Mesenchymal stem cell (in vitro differentiated cells and primary cell): Measurements from ENCODE around the gene GPX1.
A peak's percentile ranks its signal among the peaks of the same experiment; 100 is the strongest.

Experiments
- DNase-seq: peaks from one replicate; pipeline ENCODE4 v3.0.0-alpha.2; 2013
- H2AFZ ChIP-seq: one replicate; pipeline ENCODE4 v1.6.1; 2013; ENCODE audit warnings: low read depth, mild to moderate bottlenecking, control low read depth, inconsistent platforms, low read length, moderate library complexity
- H2AK5ac ChIP-seq: 2 replicates; pipeline ENCODE4 v1.6.1; 2013; ENCODE audit warnings: low read length, moderate library complexity, mild to moderate bottlenecking, inconsistent platforms; ENCODE audit not compliant: severe bottlenecking
- H2BK120ac ChIP-seq: one replicate; pipeline ENCODE4 v1.6.1; 2013; ENCODE audit warnings: low read depth, mild to moderate bottlenecking, inconsistent platforms, low read length, moderate library complexity
- H2BK12ac ChIP-seq, 2 experiments: one replicate each; pipeline ENCODE4 v1.6.1; 2013; ENCODE audit warnings: inconsistent platforms in 2 of 2, low read length in 2 of 2, mild to moderate bottlenecking in 2 of 2, moderate library complexity in 2 of 2, control low read depth in 1 of 2
- H2BK15ac ChIP-seq: one replicate; pipeline ENCODE4 v1.6.1; 2013; ENCODE audit warnings: mild to moderate bottlenecking, low read depth, inconsistent platforms; ENCODE audit not compliant: poor library complexity, severe bottlenecking
- H2BK5ac ChIP-seq: 2 replicates; pipeline ENCODE4 v1.6.1; 2013; ENCODE audit warnings: low read depth, mild to moderate bottlenecking, low read length, control low read depth, inconsistent platforms; ENCODE audit not compliant: poor library complexity, severe bottlenecking
- H3K14ac ChIP-seq, 2 experiments: one replicate each; pipeline ENCODE4 v1.6.1; 2013; ENCODE audit warnings: inconsistent platforms in 2 of 2, low read length in 2 of 2, control low read depth in 1 of 2, mild to moderate bottlenecking in 1 of 2, moderate library complexity in 1 of 2
- H3K18ac ChIP-seq, 2 experiments: one replicate each; pipeline ENCODE4 v1.6.1; 2013; ENCODE audit warnings: inconsistent platforms in 2 of 2, low read length in 2 of 2, control low read depth in 1 of 2, low read depth in 1 of 2, mild to moderate bottlenecking in 1 of 2
- H3K23ac ChIP-seq, 2 experiments: one replicate each; pipeline ENCODE4 v1.6.1; 2013; ENCODE audit warnings: inconsistent platforms in 2 of 2, low read length in 2 of 2, mild to moderate bottlenecking in 2 of 2, moderate library complexity in 2 of 2, control low read depth in 1 of 2
- H3K27ac ChIP-seq: 2 replicates; pipeline ENCODE4 v1.5.1; 2013; ENCODE audit warnings: mild to moderate bottlenecking, moderate library complexity, low read length, control low read depth, inconsistent platforms; ENCODE audit not compliant: poor library complexity, severe bottlenecking
- H3K27me3 ChIP-seq, 2 experiments: 2 replicates each; pipeline versions ENCODE4 v1.6.1 to v1.7.0; 2013; ENCODE audit warnings: low read length in 2 of 2, mild to moderate bottlenecking in 2 of 2, moderate library complexity in 2 of 2, control low read depth in 1 of 2, inconsistent platforms in 1 of 2; ENCODE audit not compliant: control insufficient read depth in 1 of 2, insufficient read depth in 1 of 2
- H3K36me3 ChIP-seq, 2 experiments: 2 replicates each; pipeline versions ENCODE4 v1.6.1 to v1.7.0; 2013; ENCODE audit warnings: low read length in 2 of 2, control low read depth in 1 of 2, inconsistent platforms in 1 of 2, low read depth in 1 of 2, mild to moderate bottlenecking in 1 of 2; ENCODE audit not compliant: insufficient read depth in 2 of 2, control insufficient read depth in 1 of 2
- H3K4ac ChIP-seq, 2 experiments: one replicate each; pipeline ENCODE4 v1.6.1; 2013; ENCODE audit warnings: inconsistent platforms in 2 of 2, low read length in 2 of 2, mild to moderate bottlenecking in 2 of 2, moderate library complexity in 2 of 2, control low read depth in 1 of 2, low read depth in 1 of 2
- H3K4me1 ChIP-seq: 2 replicates; pipeline ENCODE4 v1.6.1; 2013; ENCODE audit warnings: low read depth, low read length, control low read depth; ENCODE audit not compliant: control insufficient read depth, insufficient read depth
- H3K4me2 ChIP-seq: 2 replicates; pipeline ENCODE4 v1.6.1; 2013; ENCODE audit warnings: low read length, mild to moderate bottlenecking, inconsistent platforms; ENCODE audit not compliant: poor library complexity, severe bottlenecking
- H3K4me3 ChIP-seq, 2 experiments: 2 replicates each; pipeline versions ENCODE4 v1.5.1 to v1.7.0; 2013; ENCODE audit warnings: low read length in 2 of 2, mild to moderate bottlenecking in 2 of 2, control low read depth in 1 of 2, low read depth in 1 of 2; ENCODE audit not compliant: insufficient read depth in 1 of 2
- H3K79me1 ChIP-seq: replicated peaks from 2 replicates; pipeline ENCODE4 v1.6.1; 2013; ENCODE audit warnings: mild to moderate bottlenecking, control low read depth, low read length, inconsistent platforms; ENCODE audit not compliant: poor library complexity, severe bottlenecking
- H3K9ac ChIP-seq: 2 replicates; pipeline ENCODE4 v1.7.0; 2013; ENCODE audit warnings: mild to moderate bottlenecking, low read length, moderate library complexity
- H3K9me3 ChIP-seq: 2 replicates; pipeline ENCODE4 v1.7.0; 2013; ENCODE audit warnings: mild to moderate bottlenecking, low read length; ENCODE audit not compliant: control insufficient read depth
- H4K8ac ChIP-seq: one replicate; pipeline ENCODE4 v1.6.1; 2013; ENCODE audit warnings: inconsistent platforms, mild to moderate bottlenecking, low read length, moderate library complexity
- H4K91ac ChIP-seq: one replicate; pipeline ENCODE4 v1.6.1; 2013; ENCODE audit warnings: mild to moderate bottlenecking, low read length, inconsistent platforms
- WGBS: methylation state at CpG from one replicate; pipeline ENCODE4 v1.1.7; 2013; ENCODE audit warnings: mixed read lengths; 5-methylcytosine and 5-hydroxymethylcytosine counted together

The GPX1 gene

GRCh38 chr3:49346797-49347251, 11.3 kb downstream of the GPX1 start:
- H2BK5ac ChIP-seq = no peak overlapping the region
- no peak overlapping the region for H3K14ac ChIP-seq
- H3K4ac ChIP-seq = no peak overlapping the region
- no peaks in the 10 kb centered on the region for H3K9me3 ChIP-seq
- no peak overlapping the region for H2AFZ ChIP-seq
- H3K36me3 ChIP-seq = no peaks in the 10 kb centered on the region
- no peak overlapping the region for H3K23ac ChIP-seq
- no peak overlapping the region for H3K4me2 ChIP-seq
- WGBS = 91% methylated on average over 6 of the region's 6 CpGs
- no peak overlapping the region for H3K18ac ChIP-seq
- peaks cover 3% of the 10 kb centered on the region for H3K79me1 ChIP-seq
- H4K8ac ChIP-seq = no peak overlapping the region
- no peaks in the 10 kb centered on the region for H3K27me3 ChIP-seq
- peak overlapping the region; percentile 70 for H3K9ac ChIP-seq
- no peak overlapping the region for H2BK15ac ChIP-seq
- H4K91ac ChIP-seq = no peak overlapping the region
- H3K4me1 ChIP-seq = peaks cover 9% of the 10 kb centered on the region
- no peak overlapping the region for H2BK120ac ChIP-seq
- peak; percentile 34 for DNase-seq
- H3K27ac ChIP-seq = no peak overlapping the region
- H3K4me3 ChIP-seq = peak overlapping the region in 1 of 2 experiments; percentile 30
- H2AK5ac ChIP-seq = no peak overlapping the region
- no peak overlapping the region for H2BK12ac ChIP-seq

GRCh38 chr3:49343163-49343562, 15.0 kb downstream of the GPX1 start:
- no peak overlapping the region for H2BK15ac ChIP-seq
- no peaks in the 10 kb centered on the region for H3K36me3 ChIP-seq
- H3K79me1 ChIP-seq = no peaks in the 10 kb centered on the region
- H3K14ac ChIP-seq = no peak overlapping the region
- H3K18ac ChIP-seq = no peak overlapping the region
- H3K27me3 ChIP-seq = no peaks in the 10 kb centered on the region
- DNase-seq = no peak
- no peak overlapping the region for H4K8ac ChIP-seq
- no peak overlapping the region for H3K4me3 ChIP-seq
- no peak overlapping the region for H2AFZ ChIP-seq
- H3K4me1 ChIP-seq = peaks cover 10% of the 10 kb centered on the region
- H3K4ac ChIP-seq = no peak overlapping the region
- WGBS = 97% methylated on average over 3 of the region's 3 CpGs
- no peak overlapping the region for H3K9ac ChIP-seq
- H2BK120ac ChIP-seq = no peak overlapping the region
- H3K4me2 ChIP-seq = no peak overlapping the region
- H2BK12ac ChIP-seq = no peak overlapping the region
- no peak overlapping the region for H2BK5ac ChIP-seq
- no peak overlapping the region for H3K27ac ChIP-seq
- H3K23ac ChIP-seq = no peak overlapping the region
- no peaks in the 10 kb centered on the region for H3K9me3 ChIP-seq
- H2AK5ac ChIP-seq = no peak overlapping the region
- no peak overlapping the region for H4K91ac ChIP-seq

GRCh38 chr3:49341996-49342395, 16.2 kb downstream of the GPX1 start:
- Histone ChIP-seq H3K4ac (no peak overlapping the region), H3K9ac (no peak overlapping the region), H3K18ac (no peak overlapping the region), H3K27me3 (no peaks in the 10 kb centered on the region), H3K79me1 (no peaks in the 10 kb centered on the region), H2BK12ac (no peak overlapping the region), H3K14ac (no peak overlapping the region), H2BK120ac (no peak overlapping the region), H3K4me2 (no peak overlapping the region), H2AFZ (no peak overlapping the region), H2BK5ac (no peak overlapping the region), H3K23ac (no peak overlapping the region), H3K4me3 (no peak overlapping the region), H4K91ac (no peak overlapping the region), H2AK5ac (no peak overlapping the region), H3K27ac (no peak overlapping the region), H3K36me3 (peaks cover 0 to 4% of the 10 kb centered on the region in 2 experiments), H3K9me3 (no peaks in the 10 kb centered on the region), H4K8ac (no peak overlapping the region), H2BK15ac (no peak overlapping the region), H3K4me1 (peaks cover 10% of the 10 kb centered on the region)
- 97% methylated on average over 6 of the region's 6 CpGs for WGBS
- no peak for DNase-seq

- Histone ChIP-seq H3K36me3 (peaks cover 5 to 16% of the 10 kb centered on the region in 2 experiments), H3K4me2 (peak within 1 kb of the TSS; percentile 85), H3K18ac (peak within 1 kb of the TSS; percentile 90 to 93), H3K27me3 (no peaks in the 10 kb centered on the region), H3K4ac (peak within 1 kb of the TSS; percentile 83 to 89), H3K27ac (peak within 1 kb of the TSS; percentile 96), H2BK15ac (peak within 1 kb of the TSS; percentile 92), H2BK120ac (peak within 1 kb of the TSS; percentile 66), H3K4me3 (peak within 1 kb of the TSS; percentile 86 to 89), H3K4me1 (peaks cover 10% of the 10 kb centered on the region), H4K91ac (peak within 1 kb of the TSS; percentile 89), H2AK5ac (peak within 1 kb of the TSS; percentile 1), H4K8ac (peak within 1 kb of the TSS; percentile 92), H3K14ac (peak within 1 kb of the TSS in 1 of 2 experiments; percentile 87), H3K9me3 (no peaks in the 10 kb centered on the region), H2BK12ac (peak within 1 kb of the TSS in 1 of 2 experiments; percentile 71), H3K23ac (no peak within 1 kb of the TSS), H2BK5ac (peak within 1 kb of the TSS; percentile 72), H3K9ac (peak within 1 kb of the TSS; percentile 95), H3K79me1 (peaks cover 1% of the 10 kb centered on the region), H2AFZ (peak within 1 kb of the TSS; percentile 93)
- DNase-seq = peak; percentile 88
- 1% methylated on average over 69 of the region's 70 CpGs for WGBS
These were observed 18.0 kb downstream of the GPX1 start, which contains the start of gene USP4 for GRCh38 chr3:49339941-49340800. Gene USP4 (minus strand): TSS chr3:49340053. CDS start chr3:49340024, 29 bp downstream.
